ENCODE results near the gene ANKRD13D. TPM values are rescaled to one million over a fixed set of nuclear protein-coding genes. Genes with fewer than 3 reads are reported as not detected.

ANKRD13D gene
- total RNA-seq, 1 donor from 2014 or later: 42.5 TPM

Other genes with a start within 250 kb of the ANKRD13D start
- 22.2 TPM for gene RHOD, start 232.5 kb upstream of the ANKRD13D start, total RNA-seq
- 77.3 TPM for gene KDM2A, start 170.0 kb upstream of the ANKRD13D start, total RNA-seq
- gene GRK2, start 22.8 kb upstream of the ANKRD13D start, total RNA-seq: 60.2 TPM
- 19.9 TPM for gene SSH3, start 14.2 kb downstream of the ANKRD13D start, total RNA-seq
- 72.9 TPM for gene POLD4, start 64.2 kb downstream of the ANKRD13D start, total RNA-seq
- gene CLCF1, start 84.3 kb downstream of the ANKRD13D start, total RNA-seq: 7.7 TPM
- gene RAD9A, start 102.7 kb downstream of the ANKRD13D start, total RNA-seq: 10.4 TPM
- gene PPP1CA, start 112.6 kb downstream of the ANKRD13D start, total RNA-seq: 92.4 TPM
- gene TBC1D10C, start 114.8 kb downstream of the ANKRD13D start, total RNA-seq: 5.3 TPM
- gene CARNS1, start 126.4 kb downstream of the ANKRD13D start, total RNA-seq: 0.29 TPM
- gene RPS6KB2, start 139.2 kb downstream of the ANKRD13D start, total RNA-seq: 32.4 TPM
- gene PTPRCAP, start 148.4 kb downstream of the ANKRD13D start, total RNA-seq: 3.3 TPM
- 83.1 TPM for gene CORO1B, start 154.2 kb downstream of the ANKRD13D start, total RNA-seq
- not detected for gene GPR152, start 163.4 kb downstream of the ANKRD13D start, total RNA-seq
- 3.8 TPM for gene CABP4, start 166.1 kb downstream of the ANKRD13D start, total RNA-seq
- 43.2 TPM for gene TMEM134, start 179.9 kb downstream of the ANKRD13D start, total RNA-seq
- 39.5 TPM for gene AIP, start 193.7 kb downstream of the ANKRD13D start, total RNA-seq
- gene PITPNM1, start 216.1 kb downstream of the ANKRD13D start, total RNA-seq: 29.5 TPM
- 59.6 TPM for gene CDK2AP2, start 218.9 kb downstream of the ANKRD13D start, total RNA-seq
- not detected for gene CABP2, start 234.1 kb downstream of the ANKRD13D start, total RNA-seq